Heart left ventricle (tissue), 13 donors: ENCODE results near the gene CHCHD6.

Experiments used
- POLR2A ChIP-seq, 2 donors: fragments of 450-650 bp; IDR thresholded peaks; one replicate each; pipeline ENCODE4 v1.6.1; 2017; ENCODE audit warnings: antibody characterized with exemption in 2 of 2, mild to moderate bottlenecking in 2 of 2, moderate library complexity in 2 of 2
- TF ChIP-seq, protein P1 (sequence below), 12 donors: fragments of 200-600 bp; sonication (generic) in 4 of 12; IDR thresholded peaks; one replicate each; pipeline versions ENCODE4 v1.5.0 to v1.8.0; 2018 to 2022; ENCODE audit warnings: antibody characterized with exemption in 12 of 12, mild to moderate bottlenecking in 5 of 12
- donor health status: ischemic (EF 13 %, LVEDD 7.1; RV severe dilation, severe dysfunction).
- donor health status: DM: no; HTN: yes; CAD: no.
- donor health status: DM: no; HTN: no; CAD: no.
- donor health status: ischemic (EF 25% LVEDD 6.9; RV normal size, moderate dysfunction).
- donor health status: ischemic (EF 25% LVEDD 5.7; RV mildly dilated, moderate dysfunction).
- donor health status: ischemic (EF 35%, LVEDD 5.7; RV mildly dilated, moderate dysfunction).
- donor health status: nonischemic (EF 11% LVEDD 7.7; RV severe dilation, severe dysfunction).
- donor health status: DM: yes; HTN: yes; CAD: no.
- donor health status: PGD.
- donor health status: ischemic (EF 29% LVEDD 5.4; RV normal size, mild dysfunction).
- donor health status: nonischemic (EF 23%, LVEDD 6.1; RV moderate dilation, normal function).

DNA sequence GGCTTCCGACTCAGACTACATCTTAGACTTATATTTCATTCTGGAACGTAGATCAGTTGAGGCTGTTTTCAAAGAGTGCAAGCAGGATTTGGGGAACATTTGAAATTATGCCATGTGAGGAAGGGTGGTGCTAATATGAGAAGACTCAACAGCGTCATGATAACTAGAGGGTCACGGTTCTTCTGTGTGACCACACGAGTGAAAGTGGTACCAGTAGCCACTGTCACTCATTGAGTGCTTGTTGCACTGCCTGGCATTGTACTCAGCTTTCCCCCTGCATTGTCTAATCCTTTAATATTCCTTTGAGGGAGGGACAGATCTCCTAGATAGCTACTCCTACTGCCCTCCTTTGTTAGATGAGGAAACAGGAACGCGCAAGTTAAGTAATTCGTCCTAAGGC lies 197.6 kb downstream of the CHCHD6 start:
- TF ChIP-seq, protein P1, sequence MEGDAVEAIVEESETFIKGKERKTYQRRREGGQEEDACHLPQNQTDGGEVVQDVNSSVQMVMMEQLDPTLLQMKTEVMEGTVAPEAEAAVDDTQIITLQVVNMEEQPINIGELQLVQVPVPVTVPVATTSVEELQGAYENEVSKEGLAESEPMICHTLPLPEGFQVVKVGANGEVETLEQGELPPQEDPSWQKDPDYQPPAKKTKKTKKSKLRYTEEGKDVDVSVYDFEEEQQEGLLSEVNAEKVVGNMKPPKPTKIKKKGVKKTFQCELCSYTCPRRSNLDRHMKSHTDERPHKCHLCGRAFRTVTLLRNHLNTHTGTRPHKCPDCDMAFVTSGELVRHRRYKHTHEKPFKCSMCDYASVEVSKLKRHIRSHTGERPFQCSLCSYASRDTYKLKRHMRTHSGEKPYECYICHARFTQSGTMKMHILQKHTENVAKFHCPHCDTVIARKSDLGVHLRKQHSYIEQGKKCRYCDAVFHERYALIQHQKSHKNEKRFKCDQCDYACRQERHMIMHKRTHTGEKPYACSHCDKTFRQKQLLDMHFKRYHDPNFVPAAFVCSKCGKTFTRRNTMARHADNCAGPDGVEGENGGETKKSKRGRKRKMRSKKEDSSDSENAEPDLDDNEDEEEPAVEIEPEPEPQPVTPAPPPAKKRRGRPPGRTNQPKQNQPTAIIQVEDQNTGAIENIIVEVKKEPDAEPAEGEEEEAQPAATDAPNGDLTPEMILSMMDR (IDR thresholded peaks at IDR 0.05), result no peak
- TF ChIP-seq POLR2A (IDR thresholded peaks at IDR 0.05), result no peak
